ENCODE results near the gene CACNA2D1.

Gene CACNA2D1

DNA sequence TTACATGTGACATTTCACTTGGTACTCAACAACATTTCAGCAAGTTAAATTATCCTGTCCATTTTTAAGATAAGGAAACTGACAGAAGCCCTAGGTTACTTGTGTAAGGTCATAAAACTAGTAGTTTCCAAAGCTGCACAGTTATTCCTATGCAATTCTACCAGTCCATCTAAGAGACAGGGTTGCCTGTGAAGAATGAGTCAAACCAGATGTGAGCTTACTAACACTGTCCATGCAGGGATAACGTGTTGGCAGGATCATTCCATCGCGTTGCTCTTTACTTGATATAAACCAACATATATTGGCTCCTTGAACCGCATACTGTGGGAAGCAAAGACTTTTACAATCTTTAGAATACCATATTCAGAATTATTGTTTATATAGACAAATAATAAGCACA is 392.8 kb downstream of the CACNA2D1 start:
- TF ChIP-seq, protein P1, sequence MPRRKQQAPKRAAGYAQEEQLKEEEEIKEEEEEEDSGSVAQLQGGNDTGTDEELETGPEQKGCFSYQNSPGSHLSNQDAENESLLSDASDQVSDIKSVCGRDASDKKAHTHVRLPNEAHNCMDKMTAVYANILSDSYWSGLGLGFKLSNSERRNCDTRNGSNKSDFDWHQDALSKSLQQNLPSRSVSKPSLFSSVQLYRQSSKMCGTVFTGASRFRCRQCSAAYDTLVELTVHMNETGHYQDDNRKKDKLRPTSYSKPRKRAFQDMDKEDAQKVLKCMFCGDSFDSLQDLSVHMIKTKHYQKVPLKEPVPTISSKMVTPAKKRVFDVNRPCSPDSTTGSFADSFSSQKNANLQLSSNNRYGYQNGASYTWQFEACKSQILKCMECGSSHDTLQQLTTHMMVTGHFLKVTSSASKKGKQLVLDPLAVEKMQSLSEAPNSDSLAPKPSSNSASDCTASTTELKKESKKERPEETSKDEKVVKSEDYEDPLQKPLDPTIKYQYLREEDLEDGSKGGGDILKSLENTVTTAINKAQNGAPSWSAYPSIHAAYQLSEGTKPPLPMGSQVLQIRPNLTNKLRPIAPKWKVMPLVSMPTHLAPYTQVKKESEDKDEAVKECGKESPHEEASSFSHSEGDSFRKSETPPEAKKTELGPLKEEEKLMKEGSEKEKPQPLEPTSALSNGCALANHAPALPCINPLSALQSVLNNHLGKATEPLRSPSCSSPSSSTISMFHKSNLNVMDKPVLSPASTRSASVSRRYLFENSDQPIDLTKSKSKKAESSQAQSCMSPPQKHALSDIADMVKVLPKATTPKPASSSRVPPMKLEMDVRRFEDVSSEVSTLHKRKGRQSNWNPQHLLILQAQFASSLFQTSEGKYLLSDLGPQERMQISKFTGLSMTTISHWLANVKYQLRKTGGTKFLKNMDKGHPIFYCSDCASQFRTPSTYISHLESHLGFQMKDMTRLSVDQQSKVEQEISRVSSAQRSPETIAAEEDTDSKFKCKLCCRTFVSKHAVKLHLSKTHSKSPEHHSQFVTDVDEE (CRISPR knock-in tag; IDR thresholded peaks at IDR 0.05): peak; percentile 72; the same call in 1 of the 2 replicates
- TF ChIP-seq GLIS3 (CRISPR knock-in tag; IDR thresholded peaks at IDR 0.05): no peak
- TF ChIP-seq PPARA (CRISPR knock-in tag; IDR thresholded peaks at IDR 0.05; ENCODE audit: borderline replicate concordance): no peak
- peak; percentile 73; the same call in 1 of the 2 replicates for TF ChIP-seq TCF4 (CRISPR knock-in tag; IDR thresholded peaks at IDR 0.05; ENCODE audit: borderline replicate concordance)
- peak; percentile 86 for ATAC-seq

DNA sequence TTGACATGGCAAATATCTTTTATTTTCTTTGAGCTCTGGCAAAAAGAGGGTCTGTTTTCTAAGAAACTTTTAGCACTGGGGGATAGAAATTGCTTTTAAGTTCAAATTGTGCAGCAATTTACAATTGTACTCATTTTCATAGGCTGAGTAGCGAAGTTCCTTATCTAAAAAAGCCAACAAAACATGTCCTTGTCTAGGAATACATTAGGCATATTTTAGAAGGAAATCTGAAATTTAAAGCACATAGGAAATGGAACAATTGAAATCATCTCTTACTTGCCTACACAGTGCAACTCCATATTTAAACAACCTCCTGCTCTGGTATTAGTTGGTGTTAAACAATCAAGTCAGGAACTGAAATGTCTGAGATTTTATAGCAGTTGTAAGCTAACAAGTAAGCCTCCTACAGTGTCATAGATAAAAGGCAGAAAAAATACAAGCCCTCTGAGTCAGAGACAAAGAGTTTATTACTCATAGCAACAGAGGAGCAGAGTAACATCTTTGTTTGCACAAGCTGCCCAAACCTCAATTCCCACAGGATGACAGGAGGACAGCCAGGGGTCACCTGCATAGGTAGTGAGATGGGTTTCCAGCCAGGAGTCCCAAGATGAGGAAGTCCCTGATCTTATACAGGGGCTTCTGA is 393.6 kb downstream of the CACNA2D1 start:
- peak; percentile 95 for ATAC-seq

DNA sequence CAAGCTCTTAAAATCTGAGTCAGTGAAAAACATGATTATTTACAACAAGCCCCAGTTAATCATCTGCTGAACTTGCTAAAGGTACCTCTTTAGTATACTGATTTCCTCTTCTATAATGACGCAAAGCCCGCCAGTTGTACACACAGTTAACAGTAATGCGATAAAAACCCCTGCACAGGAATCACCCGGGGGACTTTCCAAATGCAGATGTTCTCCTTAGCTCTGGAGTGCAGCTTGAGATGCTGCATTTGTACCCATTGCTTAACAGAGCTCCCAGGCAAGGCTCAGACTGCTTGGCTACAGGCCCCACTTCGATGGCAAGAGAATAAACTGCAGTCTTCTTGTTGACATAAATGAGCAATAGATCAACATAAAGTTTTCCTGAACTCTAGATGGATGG is 394.1 kb downstream of the CACNA2D1 start:
- TF ChIP-seq BACH2 (CRISPR knock-in tag; IDR thresholded peaks at IDR 0.05; ENCODE audit: borderline replicate concordance): no peak
- TF ChIP-seq ZFP30 (CRISPR knock-in tag; IDR thresholded peaks at IDR 0.05): no peak
- 0 out of 2 replicates have a peak, but pooled peaks have one; percentile 43 for TF ChIP-seq ESRRG (CRISPR knock-in tag; IDR thresholded peaks at IDR 0.05)
- TF ChIP-seq TOX (CRISPR knock-in tag; IDR thresholded peaks at IDR 0.05; ENCODE audit: borderline replicate concordance): no peak
- 0 out of 2 replicates have a peak, but pooled peaks have one; percentile 12 for TF ChIP-seq ZNF70 (CRISPR knock-in tag; IDR thresholded peaks at IDR 0.05)
- no peak for TF ChIP-seq GLIS3 (CRISPR knock-in tag; IDR thresholded peaks at IDR 0.05)
- no peak for TF ChIP-seq OSR1 (CRISPR knock-in tag; IDR thresholded peaks at IDR 0.05)
- TF ChIP-seq, protein P2, sequence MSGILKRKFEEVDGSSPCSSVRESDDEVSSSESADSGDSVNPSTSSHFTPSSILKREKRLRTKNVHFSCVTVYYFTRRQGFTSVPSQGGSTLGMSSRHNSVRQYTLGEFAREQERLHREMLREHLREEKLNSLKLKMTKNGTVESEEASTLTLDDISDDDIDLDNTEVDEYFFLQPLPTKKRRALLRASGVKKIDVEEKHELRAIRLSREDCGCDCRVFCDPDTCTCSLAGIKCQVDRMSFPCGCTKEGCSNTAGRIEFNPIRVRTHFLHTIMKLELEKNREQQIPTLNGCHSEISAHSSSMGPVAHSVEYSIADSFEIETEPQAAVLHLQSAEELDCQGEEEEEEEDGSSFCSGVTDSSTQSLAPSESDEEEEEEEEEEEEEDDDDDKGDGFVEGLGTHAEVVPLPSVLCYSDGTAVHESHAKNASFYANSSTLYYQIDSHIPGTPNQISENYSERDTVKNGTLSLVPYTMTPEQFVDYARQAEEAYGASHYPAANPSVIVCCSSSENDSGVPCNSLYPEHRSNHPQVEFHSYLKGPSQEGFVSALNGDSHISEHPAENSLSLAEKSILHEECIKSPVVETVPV (CRISPR knock-in tag; IDR thresholded peaks at IDR 0.05): no peak
- no peak for TF ChIP-seq PPARA (CRISPR knock-in tag; IDR thresholded peaks at IDR 0.05; ENCODE audit: borderline replicate concordance)
- no peak for TF ChIP-seq ZNF8 (CRISPR knock-in tag; IDR thresholded peaks at IDR 0.05)
- TF ChIP-seq ARNTL (CRISPR knock-in tag; IDR thresholded peaks at IDR 0.05; ENCODE audit: borderline replicate concordance, low read depth): no peak
- TF ChIP-seq, protein P1 (CRISPR knock-in tag; IDR thresholded peaks at IDR 0.05): no peak
- TF ChIP-seq ZNF565 (CRISPR knock-in tag; conservative IDR thresholded peaks at IDR 0.05; ENCODE audit: low read depth): no peak
- no peak for TF ChIP-seq ZC3H10 (CRISPR knock-in tag; IDR thresholded peaks at IDR 0.05)
- no peak for TF ChIP-seq SNAI2 (CRISPR knock-in tag; IDR thresholded peaks at IDR 0.05)
- TF ChIP-seq, protein P3, sequence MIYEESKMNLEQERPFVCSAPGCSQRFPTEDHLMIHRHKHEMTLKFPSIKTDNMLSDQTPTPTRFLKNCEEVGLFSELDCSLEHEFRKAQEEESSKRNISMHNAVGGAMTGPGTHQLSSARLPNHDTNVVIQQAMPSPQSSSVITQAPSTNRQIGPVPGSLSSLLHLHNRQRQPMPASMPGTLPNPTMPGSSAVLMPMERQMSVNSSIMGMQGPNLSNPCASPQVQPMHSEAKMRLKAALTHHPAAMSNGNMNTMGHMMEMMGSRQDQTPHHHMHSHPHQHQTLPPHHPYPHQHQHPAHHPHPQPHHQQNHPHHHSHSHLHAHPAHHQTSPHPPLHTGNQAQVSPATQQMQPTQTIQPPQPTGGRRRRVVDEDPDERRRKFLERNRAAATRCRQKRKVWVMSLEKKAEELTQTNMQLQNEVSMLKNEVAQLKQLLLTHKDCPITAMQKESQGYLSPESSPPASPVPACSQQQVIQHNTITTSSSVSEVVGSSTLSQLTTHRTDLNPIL (CRISPR knock-in tag; IDR thresholded peaks at IDR 0.05; ENCODE audit: low read depth): no peak
- TF ChIP-seq RARB (CRISPR knock-in tag; IDR thresholded peaks at IDR 0.05): no peak
- ATAC-seq: peak; percentile 38

More for the DNA sequence above, 393.6 kb downstream of the CACNA2D1 start:
- TF ChIP-seq ZC3H10 (CRISPR knock-in tag; IDR thresholded peaks at IDR 0.05) (no peak), ZNF8 (CRISPR knock-in tag; IDR thresholded peaks at IDR 0.05) (peak; percentile 67; the same call in 1 of the 2 replicates), ISL1 (CRISPR knock-in tag; IDR thresholded peaks at IDR 0.05) (no peak; the same call in 1 of the 2 replicates)

Data from SK-N-SH treated with all-trans-retinoic acid at 6 μM for 48 hours (cell line).